Activated effector memory CD4-positive, alpha-beta T cell treated with anti-CD3 and anti-CD28 coated beads, Interleukin-2, amount 50 U/mL, for 16 hours (primary cell): ENCODE data around the gene SH3RF1.

ENCODE experiments used
- DNase-seq: peaks from one replicate; pipeline ENCODE4 v3.0.0-alpha.2; 2020

The SH3RF1 gene

DNA sequence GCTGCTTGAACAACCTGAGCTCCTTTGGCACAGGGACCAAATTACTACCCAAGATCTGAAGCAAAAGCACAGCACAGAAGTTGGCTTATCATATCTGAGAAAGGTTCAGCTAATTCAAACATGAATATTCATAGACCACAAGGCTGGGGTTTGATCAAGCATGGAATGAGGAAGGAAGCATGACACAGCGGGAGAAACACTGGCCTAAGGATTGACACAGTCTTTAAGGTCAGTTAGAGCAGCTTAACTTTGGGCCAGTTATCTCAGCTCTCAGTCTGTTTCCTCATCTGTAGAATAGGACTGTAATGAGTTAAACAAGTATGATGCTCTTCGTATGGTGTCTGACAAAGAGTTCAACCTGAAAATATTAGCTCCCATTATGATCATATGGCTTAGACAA lies 172.2 kb downstream of the SH3RF1 start:
- no peak for DNase-seq

DNA sequence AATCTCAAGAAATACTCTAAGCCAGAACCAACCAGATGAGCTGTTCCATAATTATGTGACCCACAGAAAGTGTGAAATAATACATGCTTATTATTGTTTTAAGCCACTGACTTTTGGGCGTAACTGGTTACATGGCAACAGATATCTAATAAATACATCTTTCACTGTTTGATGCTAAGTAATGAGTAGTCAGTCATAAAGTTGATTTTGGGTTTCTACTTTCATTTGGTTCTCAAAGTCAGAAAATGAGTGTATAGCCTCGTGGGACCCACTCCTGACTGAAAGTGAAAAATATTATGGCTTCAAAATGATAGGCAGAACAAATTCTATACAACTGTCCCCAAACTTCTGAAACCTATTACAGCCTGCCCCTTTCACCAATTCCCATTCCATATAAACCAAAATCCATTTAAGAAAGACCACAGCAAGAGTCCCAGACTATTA lies 172.7 kb downstream of the SH3RF1 start:
- no peak for DNase-seq

DNA sequence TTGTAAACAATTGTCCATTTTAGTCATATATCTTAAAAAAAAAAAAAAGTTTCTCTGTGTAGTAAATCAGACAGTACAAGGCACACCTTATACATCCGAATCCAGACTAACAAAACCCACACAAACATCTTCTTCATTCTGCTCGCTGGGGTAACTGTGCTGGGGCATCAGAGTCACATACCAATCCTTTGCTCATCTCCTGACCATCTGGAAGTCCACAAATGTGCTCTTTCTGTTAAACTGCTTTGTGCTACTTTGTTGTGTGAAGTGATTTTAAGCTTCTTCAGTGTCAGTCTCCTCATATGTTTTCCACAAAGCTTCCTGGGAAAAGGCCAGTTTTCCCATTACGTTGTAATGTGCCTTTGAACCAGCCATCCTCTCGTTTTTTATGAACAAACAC lies 174.5 kb downstream of the SH3RF1 start:
- DNase-seq = no peak

DNA sequence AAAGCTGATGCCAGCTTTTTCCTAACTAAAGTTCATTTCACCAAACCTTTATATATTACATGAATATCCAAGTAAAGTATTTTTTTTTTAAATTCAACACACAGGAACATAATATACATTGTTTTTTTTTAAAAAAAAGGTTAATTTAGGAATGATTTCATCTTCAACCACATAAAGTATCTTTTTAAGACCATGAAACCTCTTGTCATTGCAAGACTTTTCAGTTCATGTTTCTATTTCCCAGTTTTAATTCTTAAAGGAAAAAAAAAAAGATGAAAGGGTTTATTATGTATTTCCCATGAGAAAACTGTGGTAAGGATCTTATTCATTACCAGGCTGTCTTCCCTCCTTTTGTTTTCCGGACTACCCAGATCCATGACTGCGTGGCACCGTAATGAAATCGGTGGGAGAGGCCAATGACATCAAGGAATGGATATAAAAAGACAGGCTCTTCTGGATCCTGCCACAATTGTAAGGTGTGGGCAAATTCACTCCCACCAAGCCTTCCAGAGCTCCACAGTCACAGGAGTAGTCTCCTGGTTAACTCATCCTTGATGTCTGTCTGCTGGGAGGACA lies 176.0 kb downstream of the SH3RF1 start:
- no peak for DNase-seq

DNA sequence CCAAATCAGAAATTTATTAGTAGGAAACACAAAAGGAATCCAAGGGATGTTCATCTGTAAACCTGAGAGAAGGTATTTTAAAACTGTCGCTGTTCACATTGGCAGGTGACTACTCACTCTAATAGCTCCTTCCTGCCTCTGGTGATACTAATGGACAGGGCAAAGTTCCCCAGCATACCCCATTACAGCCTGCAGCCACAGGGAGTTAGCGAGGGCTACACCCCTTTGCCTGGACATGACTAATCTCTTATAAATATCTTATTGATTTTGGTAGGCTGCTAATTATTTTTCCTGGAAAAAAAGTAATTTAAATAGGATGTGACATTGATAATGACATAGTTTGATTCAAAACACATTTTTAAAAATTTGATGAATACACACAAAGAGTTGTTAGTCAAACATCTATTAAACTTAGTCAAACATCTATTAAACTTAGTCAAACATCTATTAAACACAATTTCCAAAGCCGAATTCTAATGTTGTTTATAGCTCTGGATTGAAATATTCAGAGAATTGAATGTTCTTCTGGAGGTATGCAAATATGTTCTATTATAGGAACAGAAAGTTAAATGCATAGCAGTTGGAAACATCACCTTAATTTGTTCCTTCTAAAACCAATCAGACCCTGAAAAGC lies 177.8 kb downstream of the SH3RF1 start:
- no peak for DNase-seq

DNA sequence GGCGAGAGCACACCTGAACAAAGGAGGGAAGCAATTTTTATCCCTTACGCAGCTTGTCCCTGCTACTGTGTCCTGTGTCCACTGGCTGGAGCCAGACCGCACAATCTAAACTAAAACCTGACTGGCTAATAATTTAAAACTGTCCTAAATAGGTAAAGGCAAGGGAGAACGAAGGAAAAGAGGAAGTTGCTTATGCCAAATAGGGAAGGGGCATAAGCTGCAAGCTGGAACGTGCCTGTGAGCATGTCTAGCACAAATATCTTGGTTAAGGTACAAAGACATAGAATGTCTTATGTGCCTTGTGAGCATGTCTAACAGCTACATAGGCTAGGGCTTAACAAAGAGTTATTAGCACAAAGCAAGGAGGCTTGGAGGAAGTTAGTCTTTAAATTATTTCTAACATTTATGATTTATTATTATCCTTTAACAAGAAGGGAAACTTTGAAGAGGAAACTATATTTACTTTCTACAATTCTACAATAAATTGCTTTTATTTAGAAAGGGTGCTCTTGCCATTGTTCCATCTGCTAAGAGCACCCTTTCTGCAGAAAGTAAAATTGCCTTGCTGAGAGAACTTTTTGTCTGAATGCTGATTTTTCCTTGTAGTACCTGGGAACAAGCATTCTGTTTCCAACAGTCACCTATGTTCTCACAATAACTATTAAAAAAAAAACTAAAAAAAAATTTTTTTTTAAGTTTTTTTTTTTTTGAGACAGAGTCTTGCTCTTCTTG lies 180.1 kb downstream of the SH3RF1 start:
- DNase-seq = no peak

DNA sequence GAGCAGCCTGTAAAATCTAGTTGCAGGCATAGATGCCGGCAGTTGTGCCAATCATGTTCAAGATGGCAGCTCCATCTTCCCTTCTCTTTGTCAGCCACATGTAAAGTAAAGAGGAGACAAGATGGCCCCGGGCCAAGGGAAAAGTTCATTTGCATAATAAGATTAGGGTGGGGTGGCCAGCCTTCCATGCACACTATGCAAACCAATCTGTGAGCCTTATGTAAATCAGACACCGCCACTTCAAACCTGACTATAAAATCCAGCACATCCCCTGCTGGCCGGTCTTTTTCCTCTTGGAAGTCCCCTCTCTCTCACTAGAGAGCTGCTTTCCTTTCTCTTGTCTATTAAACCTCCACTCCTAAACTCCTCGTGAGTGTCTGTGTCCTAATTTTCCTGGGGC lies 181.8 kb downstream of the SH3RF1 start:
- DNase-seq = no peak

DNA sequence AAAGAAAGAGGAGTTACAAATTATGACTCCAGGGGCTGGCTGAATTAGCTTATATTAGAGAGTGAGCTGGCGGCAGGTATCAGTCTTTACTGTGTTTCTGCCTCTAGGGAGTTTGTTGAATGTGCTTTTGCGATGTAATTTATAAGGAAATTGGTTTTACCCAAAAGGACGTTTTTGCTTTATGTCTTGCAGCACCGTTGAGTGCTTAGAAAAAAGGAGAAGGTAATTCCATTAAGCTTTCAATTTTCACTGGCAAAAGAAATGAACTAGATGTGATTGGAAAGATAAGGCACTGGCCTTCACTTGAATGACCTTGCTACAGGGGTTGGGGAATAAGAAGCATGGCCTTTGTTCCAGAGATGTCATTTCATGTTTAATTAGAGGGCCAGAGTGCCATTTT lies 185.8 kb downstream of the SH3RF1 start:
- no peak for DNase-seq

DNA sequence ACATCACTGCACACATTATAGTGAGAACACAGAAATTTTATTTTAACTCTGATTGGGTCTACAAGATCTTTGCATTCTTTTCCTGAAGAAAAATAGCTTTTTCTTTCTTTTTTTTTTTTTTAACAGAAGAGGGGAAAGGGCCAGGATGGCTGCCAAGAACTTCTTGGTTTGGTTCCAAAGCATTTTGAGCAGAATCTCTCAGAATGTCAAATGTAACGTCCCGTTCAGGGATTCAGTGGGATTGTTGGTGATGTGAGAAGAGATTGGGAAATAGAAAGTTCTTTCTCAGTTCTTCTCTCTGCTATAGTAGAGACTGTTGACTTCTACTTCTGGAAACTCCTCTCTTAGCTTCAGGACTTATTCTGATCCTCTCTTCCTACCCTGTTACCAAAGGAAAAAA lies 189.8 kb downstream of the SH3RF1 start:
- no peak for DNase-seq

DNA sequence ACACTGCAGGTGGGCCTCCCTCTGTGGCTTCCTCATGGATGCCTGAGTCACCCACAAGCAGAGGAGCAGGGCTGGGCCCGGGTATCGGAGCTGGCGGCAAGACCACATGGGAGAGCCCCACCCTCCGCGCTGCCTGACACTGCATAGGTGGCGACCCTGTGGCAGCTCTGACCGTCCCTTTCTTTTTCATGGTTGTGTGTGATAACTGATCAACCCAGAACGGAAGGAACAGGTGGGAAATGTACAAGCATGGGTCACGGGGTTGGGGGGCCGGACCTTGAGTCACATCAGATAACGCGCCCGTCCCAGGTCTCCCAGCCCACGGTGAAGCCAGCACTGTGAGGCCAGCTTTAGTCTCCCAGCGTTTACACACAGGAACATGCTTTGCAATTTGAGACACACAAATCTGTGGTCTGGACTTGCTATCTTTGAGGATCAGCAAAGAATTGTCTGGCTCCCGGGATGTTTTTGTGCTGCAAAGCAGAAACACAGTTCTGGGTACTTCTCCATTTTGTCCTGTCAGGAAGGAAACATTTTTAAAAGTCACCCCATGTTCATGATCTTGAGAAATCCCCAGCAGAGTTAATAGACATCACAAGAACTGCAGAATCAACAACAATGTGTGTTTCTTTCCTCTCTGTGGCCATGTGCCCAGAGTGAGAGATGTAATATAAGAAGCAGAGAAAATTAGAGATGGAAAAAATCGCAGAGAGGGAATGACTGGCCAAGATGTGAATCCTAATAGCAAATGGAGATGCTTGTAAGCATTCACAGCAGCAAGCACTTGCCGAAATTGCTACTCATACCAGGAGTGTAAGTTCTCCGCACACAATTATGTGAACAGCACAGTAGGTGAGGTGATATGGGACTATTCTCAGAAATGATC lies 190.6 kb downstream of the SH3RF1 start:
- DNase-seq = no peak

DNA sequence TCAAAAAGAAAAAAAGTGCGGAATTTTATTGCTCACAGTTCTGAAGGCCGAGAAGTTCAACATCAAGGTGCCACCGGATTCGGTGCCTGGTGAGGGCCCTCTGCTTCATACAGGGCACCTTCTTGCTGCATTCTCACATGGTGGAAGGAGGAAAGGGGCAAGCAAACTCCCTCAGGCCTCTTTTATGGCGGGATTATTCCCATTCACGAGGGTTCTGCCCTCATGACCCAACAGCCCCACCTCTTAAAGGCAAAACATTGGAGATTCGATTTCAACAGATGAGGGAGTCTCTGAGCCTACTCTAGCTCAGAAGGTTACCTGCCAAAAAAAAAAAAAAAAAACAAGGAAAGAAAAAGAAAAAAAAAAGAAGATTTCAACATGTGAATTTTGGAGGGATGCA lies 196.6 kb downstream of the SH3RF1 start:
- DNase-seq = no peak

DNA sequence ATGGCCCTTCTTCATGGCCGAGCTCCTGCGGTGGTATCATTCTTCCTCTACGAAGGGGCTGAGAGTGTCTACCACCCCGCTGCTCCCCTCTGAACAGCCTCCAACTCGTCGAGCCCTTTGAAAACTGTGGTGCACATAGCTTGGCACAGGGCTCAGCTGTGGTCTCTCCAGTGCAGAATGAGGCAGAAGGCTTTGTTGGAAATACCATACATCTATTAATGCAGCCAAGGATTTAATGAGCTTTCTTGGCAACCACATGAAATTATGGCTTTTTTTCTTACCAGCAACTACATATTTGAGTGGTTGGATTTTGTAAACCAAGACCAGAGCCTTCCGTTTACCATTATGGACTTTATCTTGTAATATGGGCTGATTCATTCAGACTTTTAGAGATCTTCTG lies 199.0 kb downstream of the SH3RF1 start:
- DNase-seq = no peak

DNA sequence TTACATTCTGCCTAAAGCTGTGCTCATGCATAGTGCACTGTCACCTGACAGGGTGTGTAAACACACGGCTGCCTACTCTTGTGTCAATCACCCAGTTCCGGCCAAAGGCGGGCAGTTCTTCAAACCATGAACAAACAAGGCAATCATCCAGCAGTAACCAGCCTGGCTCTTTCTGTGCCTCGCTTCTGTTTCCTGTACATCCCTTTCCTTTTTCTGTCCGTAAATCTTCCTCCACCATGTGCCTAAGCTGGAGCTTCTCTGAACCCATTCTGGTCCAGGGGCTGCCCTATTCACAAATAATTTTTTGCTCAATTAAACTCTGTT lies 199.9 kb downstream of the SH3RF1 start:
- DNase-seq = no peak

DNA sequence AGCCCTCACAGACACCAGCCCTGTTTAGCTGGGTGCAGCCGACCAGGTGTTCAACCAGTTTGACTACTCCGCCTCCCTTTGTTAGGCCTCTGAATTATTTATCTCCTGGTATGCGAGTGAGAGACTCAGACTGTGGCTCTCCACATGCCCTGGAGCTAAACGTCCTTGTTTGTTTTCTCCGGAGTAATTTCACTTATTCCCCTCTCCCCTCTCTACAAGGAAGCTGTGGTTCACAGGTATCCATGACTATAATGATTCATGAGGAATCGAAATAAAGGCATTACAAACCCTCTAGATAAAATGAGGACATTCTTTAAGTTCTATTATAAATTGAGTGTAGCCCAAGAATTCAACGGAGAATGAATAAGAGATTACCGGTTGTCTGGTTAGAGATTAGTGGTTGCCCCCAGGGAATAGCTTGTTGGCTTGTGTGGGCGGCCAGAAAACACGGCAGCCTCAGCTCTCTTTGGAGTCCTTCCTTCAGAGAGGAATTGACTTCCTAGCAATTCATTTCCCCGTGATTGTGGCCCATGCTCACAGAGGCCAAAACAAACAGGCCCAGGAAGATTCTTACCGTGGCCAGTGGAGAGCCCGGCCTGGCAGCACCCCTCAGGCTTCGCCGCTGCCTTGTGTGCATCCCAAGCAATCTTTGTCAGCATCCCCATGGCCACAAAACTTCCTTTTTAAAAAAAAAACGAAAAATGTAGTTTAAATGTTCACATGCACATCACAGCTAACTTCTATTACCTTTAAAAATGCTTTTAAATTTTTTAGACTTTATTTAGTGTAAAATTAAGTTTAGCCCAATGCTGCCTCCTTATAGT lies 200.5 kb downstream of the SH3RF1 start:
- no peak for DNase-seq

DNA sequence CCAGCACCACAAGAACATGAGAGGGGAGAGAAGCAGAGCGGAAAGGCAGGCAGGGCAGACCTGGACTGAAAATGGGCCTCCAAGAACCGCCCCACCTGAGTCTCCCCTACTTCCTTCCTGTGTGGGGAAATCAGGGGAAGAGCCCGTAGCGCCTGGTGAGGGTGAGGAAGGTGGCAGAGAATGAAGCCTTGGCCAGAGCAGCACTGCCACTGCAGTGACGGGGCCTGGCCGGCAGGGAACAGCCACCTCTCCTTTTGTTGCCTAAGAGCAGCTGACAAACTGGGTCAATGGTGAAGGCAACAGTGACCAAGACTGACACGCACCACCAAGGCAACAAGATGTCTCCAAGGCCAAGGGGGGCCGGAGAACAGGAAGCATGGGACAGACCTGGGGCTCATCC lies 202.3 kb downstream of the SH3RF1 start:
- no peak for DNase-seq

DNA sequence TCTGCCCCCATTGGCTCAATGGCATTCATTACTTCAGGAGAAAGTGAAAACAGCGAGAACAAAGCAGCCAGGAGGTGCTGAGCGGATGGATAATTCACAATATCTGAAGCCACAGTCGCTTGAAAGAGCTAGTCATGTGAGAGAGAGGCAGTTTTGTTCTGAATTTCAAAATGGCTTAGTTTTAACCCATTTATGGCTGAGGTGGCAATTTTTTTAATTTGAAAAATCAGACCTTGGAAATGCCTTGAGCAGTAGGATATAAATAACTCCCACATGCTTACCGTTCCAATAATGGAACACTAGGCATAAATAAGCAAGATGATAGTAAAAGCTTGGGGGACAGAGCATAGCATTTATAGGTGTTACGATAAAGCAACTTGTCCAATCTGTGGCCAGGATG lies 203.8 kb downstream of the SH3RF1 start:
- DNase-seq = no peak

DNA sequence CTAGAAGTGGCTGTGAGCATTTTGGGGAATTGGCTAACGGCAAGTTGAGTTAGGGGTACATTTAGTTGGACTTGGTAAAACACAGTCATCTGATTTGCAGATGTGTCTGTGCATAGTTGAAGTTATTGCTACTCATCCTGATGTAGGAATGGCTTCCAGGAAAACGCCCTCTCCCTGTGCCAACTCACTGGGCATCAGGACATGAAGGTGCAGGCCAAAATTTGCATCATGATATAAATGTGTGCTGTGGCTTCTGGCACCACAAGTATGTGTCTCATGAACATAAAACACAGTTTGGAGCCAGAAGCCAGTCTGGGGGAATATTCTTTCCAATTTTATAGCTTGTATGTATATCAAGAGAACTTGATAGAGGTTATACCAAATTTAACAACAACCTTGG lies 206.5 kb downstream of the SH3RF1 start:
- DNase-seq = no peak

DNA sequence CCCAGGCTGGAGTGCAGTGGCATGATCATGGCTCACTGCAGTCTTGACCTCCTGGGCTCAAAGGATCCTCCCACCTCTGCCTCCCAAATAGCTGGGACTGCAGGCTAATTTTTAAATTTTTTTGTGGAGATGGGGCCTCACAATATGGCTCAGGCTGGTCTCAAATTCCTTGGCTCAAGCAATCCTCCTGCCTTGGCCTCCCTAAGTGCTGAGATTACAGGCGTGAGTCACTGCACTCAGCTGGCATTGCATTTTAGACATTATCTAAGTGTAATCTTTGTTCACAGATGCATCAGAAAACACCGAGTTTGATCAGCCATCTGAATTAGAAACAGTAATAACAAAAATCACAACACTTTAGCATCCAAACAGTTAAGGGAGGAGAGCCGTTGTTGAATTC lies 207.3 kb downstream of the SH3RF1 start:
- DNase-seq = no peak

DNA sequence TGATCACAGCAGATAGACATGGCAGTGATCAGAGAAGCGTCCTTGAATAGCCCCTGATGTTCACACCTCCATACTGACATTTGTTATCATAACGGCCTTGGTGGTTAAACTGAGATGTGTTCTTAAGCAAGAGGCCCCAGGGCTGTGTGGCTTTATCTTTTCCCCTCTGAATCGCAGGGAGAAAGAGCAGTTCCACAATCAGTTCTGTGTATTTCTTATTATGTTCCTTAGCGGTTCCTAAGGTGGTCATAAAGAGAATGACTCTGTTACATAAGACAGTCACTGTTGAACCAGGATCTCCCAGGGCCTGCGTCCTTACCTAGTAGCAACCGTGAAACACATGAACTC lies 207.9 kb downstream of the SH3RF1 start:
- DNase-seq = no peak

DNA sequence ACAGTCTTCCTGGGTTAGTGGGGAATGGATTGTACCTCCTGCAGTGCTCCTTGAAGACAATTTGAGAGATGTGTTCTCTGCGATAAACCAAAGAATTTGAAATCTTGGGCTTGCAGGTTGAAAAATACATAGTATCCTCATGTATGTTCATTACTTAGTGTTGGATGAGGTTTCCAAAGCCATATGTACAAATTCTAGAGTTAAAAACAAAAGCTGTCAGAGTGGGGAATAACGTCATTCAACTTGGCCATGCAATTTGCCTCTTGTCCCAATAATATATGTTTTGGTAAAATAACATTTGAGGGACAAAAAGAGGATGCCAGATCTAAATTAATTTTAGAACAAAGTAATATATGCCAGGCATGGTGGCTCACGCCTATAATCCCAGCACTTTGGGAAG lies 209.4 kb downstream of the SH3RF1 start:
- DNase-seq = no peak

DNA sequence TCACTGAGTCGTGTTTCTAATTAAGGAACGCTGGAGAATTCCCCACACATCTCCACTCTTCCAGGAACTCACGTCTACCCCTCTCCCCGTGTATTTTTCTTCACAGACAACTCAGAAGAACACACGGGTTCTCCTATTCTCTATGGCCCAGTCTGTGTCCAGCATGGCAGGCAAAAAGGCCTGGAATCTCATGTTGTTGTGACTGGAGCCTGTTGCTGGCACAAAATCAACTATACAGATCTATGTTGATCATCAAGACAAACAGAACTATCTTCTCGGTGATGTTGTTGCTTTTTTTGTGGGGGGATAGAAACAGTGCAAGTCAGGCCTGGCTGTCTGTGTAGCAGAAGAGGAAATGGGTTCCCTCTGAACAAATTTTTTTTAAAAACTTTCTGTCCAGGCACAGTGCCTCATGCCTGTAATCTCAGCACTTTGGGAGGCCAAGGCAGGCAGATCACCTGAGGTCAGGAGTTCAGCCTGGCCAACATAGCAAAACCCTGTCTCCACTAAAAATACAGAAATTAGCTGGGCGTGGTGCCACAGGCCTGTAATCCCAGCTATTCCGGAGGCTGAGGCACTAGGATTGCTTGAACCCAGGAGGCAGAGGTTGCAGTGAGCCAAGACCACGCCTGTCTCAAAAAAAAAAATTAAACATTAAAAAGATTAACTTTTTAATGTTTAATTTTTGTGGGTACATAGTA lies 210.2 kb downstream of the SH3RF1 start:
- no peak for DNase-seq
